Body of pancreas (tissue), 4 donors: Measurements from ENCODE around the gene CTTNBP2.

Experiments used
- CTCF ChIP-seq, 7 experiments: fragments of 450-650 bp in 4 of 7; fragments of 200-600 bp in 3 of 7; sonication (generic) in 3 of 7; IDR thresholded peaks; one replicate each; pipeline ENCODE4 v1.5.1; 2016 to 2019; ENCODE audit warnings: antibody characterized with exemption in 7 of 7
- POLR2A ChIP-seq, 3 donors: fragments of 450-650 bp; IDR thresholded peaks; one replicate each; pipeline ENCODE4 v1.6.1; 2016; ENCODE audit warnings: antibody characterized with exemption in 3 of 3, mild to moderate bottlenecking in 2 of 3

GRCh38 chr7:117806011-117806410 is 67.2 kb downstream of the CTTNBP2 start:
- TF ChIP-seq CTCF (IDR thresholded peaks at IDR 0.05) (no peak), POLR2A (IDR thresholded peaks at IDR 0.05) (no peak)
